HEK293 (cell line): ENCODE data around the gene PARD3.
A peak's percentile ranks its signal among the peaks of the same experiment; 100 is the strongest.

Experiments used
- GLIS2 ChIP-seq: fragments of 450-650 bp; formaldehyde crosslinking; IDR thresholded peaks from 2 replicates; pipeline ENCODE4 v1.5.1; 2016; ENCODE audit warnings: missing biosample characterization, missing genetic modification characterization
- IKZF3 ChIP-seq: fragments of 450-650 bp; IDR thresholded peaks from 2 replicates; pipeline ENCODE4 v1.5.0; 2018; ENCODE audit warnings: missing biosample characterization, mild to moderate bottlenecking, missing genetic modification characterization, moderate library complexity
- SETDB1 ChIP-seq: IDR thresholded peaks from one replicate; pipeline ENCODE4 v1.6.1; 2017; ENCODE audit warnings: mild to moderate bottlenecking, low read length, moderate library complexity, mixed read lengths; ENCODE audit not compliant: insufficient read length
- SP3 ChIP-seq: fragments of 450-650 bp; formaldehyde crosslinking; IDR thresholded peaks from 2 replicates; pipeline ENCODE4 v1.5.1; 2016; ENCODE audit warnings: missing biosample characterization, missing genetic modification characterization
- TCF7L2 ChIP-seq: IDR thresholded peaks from 2 replicates; pipeline ENCODE4 v1.6.1; 2011; ENCODE audit warnings: low read depth, mild to moderate bottlenecking, inconsistent platforms, low read length, moderate library complexity, borderline replicate concordance
- ZBTB1 ChIP-seq: fragments of 450-650 bp; formaldehyde crosslinking; IDR thresholded peaks from 2 replicates; pipeline ENCODE4 v1.5.1; 2016; ENCODE audit warnings: missing biosample characterization, missing genetic modification characterization
- ZBTB8A ChIP-seq: fragments of 450-650 bp; formaldehyde crosslinking; IDR thresholded peaks from 2 replicates; pipeline ENCODE4 v1.5.1; 2016; ENCODE audit warnings: missing biosample characterization, missing genetic modification characterization
- ZFP41 ChIP-seq: fragments of 450-650 bp; formaldehyde crosslinking; IDR thresholded peaks from 2 replicates; pipeline ENCODE4 v1.5.1; 2016; ENCODE audit warnings: missing biosample characterization, missing genetic modification characterization, borderline replicate concordance
- ZFP69B ChIP-seq: fragments of 450-650 bp; formaldehyde crosslinking; IDR thresholded peaks from 2 replicates; pipeline ENCODE4 v1.5.1; 2016; ENCODE audit warnings: missing biosample characterization, missing genetic modification characterization
- ZNF140 ChIP-seq: fragments of 450-650 bp; formaldehyde crosslinking; IDR thresholded peaks from 2 replicates; pipeline ENCODE4 v1.5.1; 2016; ENCODE audit warnings: missing biosample characterization, missing genetic modification characterization
- ZNF146 ChIP-seq: fragments of 450-650 bp; formaldehyde crosslinking; IDR thresholded peaks from 2 replicates; pipeline ENCODE4 v1.5.1; 2016; ENCODE audit warnings: missing biosample characterization, missing genetic modification characterization
- ZNF148 ChIP-seq: fragments of 450-650 bp; formaldehyde crosslinking; IDR thresholded peaks from 2 replicates; pipeline ENCODE4 v1.5.0; 2017; ENCODE audit warnings: missing biosample characterization, missing genetic modification characterization, borderline replicate concordance
- ZNF157 ChIP-seq: fragments of 450-650 bp; formaldehyde crosslinking; IDR thresholded peaks from 2 replicates; pipeline ENCODE4 v1.5.1; 2016; ENCODE audit warnings: missing biosample characterization, missing genetic modification characterization
- ZNF19 ChIP-seq: fragments of 450-650 bp; formaldehyde crosslinking; IDR thresholded peaks from 2 replicates; pipeline ENCODE4; 2016; ENCODE audit warnings: missing biosample characterization, missing genetic modification characterization, low read depth
- ZNF2 ChIP-seq: fragments of 450-650 bp; formaldehyde crosslinking; IDR thresholded peaks from 2 replicates; pipeline ENCODE4 v1.5.1; 2016; ENCODE audit warnings: missing biosample characterization, missing genetic modification characterization
- ZNF311 ChIP-seq: fragments of 450-650 bp; formaldehyde crosslinking; IDR thresholded peaks from 2 replicates; pipeline ENCODE4 v1.5.1; 2017; ENCODE audit warnings: missing biosample characterization, missing genetic modification characterization, borderline replicate concordance
- ZNF366 ChIP-seq: fragments of 450-650 bp; formaldehyde crosslinking; conservative IDR thresholded peaks from 2 replicates; pipeline ENCODE4 v1.5.1; 2016; ENCODE audit warnings: missing biosample characterization, missing genetic modification characterization
- ZNF426 ChIP-seq: fragments of 450-650 bp; formaldehyde crosslinking; IDR thresholded peaks from 2 replicates; pipeline ENCODE4 v1.5.1; 2017; ENCODE audit warnings: missing biosample characterization, missing genetic modification characterization, mild to moderate bottlenecking, inconsistent platforms, moderate library complexity
- ZNF48 ChIP-seq: fragments of 450-650 bp; formaldehyde crosslinking; IDR thresholded peaks from 2 replicates; pipeline ENCODE4 v1.5.1; 2016; ENCODE audit warnings: missing biosample characterization, missing genetic modification characterization
- ZNF510 ChIP-seq: fragments of 450-650 bp; formaldehyde crosslinking; IDR thresholded peaks from 2 replicates; pipeline ENCODE4 v1.5.1; 2018; ENCODE audit warnings: mild to moderate bottlenecking, missing genetic modification characterization, missing biosample characterization; ENCODE audit not compliant: insufficient replicate concordance
- ZNF529 ChIP-seq: fragments of 450-650 bp; formaldehyde crosslinking; IDR thresholded peaks from 2 replicates; pipeline ENCODE4 v1.5.1; 2017; ENCODE audit warnings: missing genetic modification characterization, missing biosample characterization; ENCODE audit not compliant: insufficient replicate concordance
- ZNF548 ChIP-seq: fragments of 450-650 bp; formaldehyde crosslinking; IDR thresholded peaks from 2 replicates; pipeline ENCODE4 v1.5.1; 2016; ENCODE audit warnings: missing biosample characterization, missing genetic modification characterization
- ZNF629 ChIP-seq: fragments of 450-650 bp; formaldehyde crosslinking; IDR thresholded peaks from 2 replicates; pipeline ENCODE4 v1.5.1; 2017; ENCODE audit warnings: missing biosample characterization, missing genetic modification characterization
- ZNF660 ChIP-seq: fragments of 450-650 bp; IDR thresholded peaks from 2 replicates; pipeline ENCODE4 v1.5.1; 2018; ENCODE audit warnings: missing biosample characterization, mild to moderate bottlenecking, missing genetic modification characterization
- ZNF768 ChIP-seq: fragments of 450-650 bp; formaldehyde crosslinking; IDR thresholded peaks from 2 replicates; pipeline ENCODE4 v1.5.1; 2018; ENCODE audit warnings: missing biosample characterization, mild to moderate bottlenecking, missing genetic modification characterization
- ZNF791 ChIP-seq: fragments of 450-650 bp; formaldehyde crosslinking; IDR thresholded peaks from 2 replicates; pipeline ENCODE4 v1.5.1; 2016; ENCODE audit warnings: missing biosample characterization, missing genetic modification characterization
- ZNF837 ChIP-seq: fragments of 450-650 bp; formaldehyde crosslinking; IDR thresholded peaks from 2 replicates; pipeline ENCODE4 v1.5.1; 2016; ENCODE audit warnings: missing biosample characterization, missing genetic modification characterization
- ZNF843 ChIP-seq: fragments of 450-650 bp; formaldehyde crosslinking; IDR thresholded peaks from 2 replicates; pipeline ENCODE4 v1.5.1; 2016; ENCODE audit warnings: missing biosample characterization, missing genetic modification characterization
- ZSCAN23 ChIP-seq: fragments of 450-650 bp; formaldehyde crosslinking; IDR thresholded peaks from 2 replicates; pipeline ENCODE4 v1.5.1; 2016; ENCODE audit warnings: missing biosample characterization, missing genetic modification characterization
- TF ChIP-seq, protein P1 (sequence below): fragments of 450-650 bp; formaldehyde crosslinking; IDR thresholded peaks from 2 replicates; pipeline ENCODE4 v1.5.1; 2016; ENCODE audit warnings: missing biosample characterization, missing genetic modification characterization

PARD3 gene

GRCh38 chr10:34728361-34728760 lies 86.7 kb downstream of the PARD3 start (continued):
- TF ChIP-seq, protein P1, sequence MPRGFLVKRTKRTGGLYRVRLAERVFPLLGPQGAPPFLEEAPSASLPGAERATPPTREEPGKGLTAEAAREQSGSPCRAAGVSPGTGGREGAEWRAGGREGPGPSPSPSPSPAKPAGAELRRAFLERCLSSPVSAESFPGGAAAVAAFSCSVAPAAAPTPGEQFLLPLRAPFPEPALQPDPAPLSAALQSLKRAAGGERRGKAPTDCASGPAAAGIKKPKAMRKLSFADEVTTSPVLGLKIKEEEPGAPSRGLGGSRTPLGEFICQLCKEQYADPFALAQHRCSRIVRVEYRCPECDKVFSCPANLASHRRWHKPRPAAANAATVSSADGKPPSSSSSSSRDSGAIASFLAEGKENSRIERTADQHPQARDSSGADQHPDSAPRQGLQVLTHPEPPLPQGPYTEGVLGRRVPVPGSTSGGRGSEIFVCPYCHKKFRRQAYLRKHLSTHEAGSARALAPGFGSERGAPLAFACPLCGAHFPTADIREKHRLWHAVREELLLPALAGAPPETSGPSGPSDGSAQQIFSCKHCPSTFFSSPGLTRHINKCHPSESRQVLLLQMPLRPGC (tag by site-specific recombination) = peak; percentile 90
- no peak for TF ChIP-seq ZSCAN23 (tag by site-specific recombination)
- TF ChIP-seq ZNF311 (tag by site-specific recombination) = no peak
- TF ChIP-seq ZNF529 = no peak
- no peak for TF ChIP-seq ZNF548
- TF ChIP-seq ZBTB1 = 0 out of 2 replicates have a peak, but pooled peaks have one; percentile 68
- no peak for TF ChIP-seq SETDB1
- TF ChIP-seq ZNF157 (tag by site-specific recombination) = no peak
- TF ChIP-seq ZFP69B (tag by site-specific recombination) = peak; percentile 39; the same call in 1 of the 2 replicates
- no peak for TF ChIP-seq TCF7L2
- TF ChIP-seq ZNF426 (tag by site-specific recombination) = no peak
- no peak for TF ChIP-seq ZNF19 (tag by site-specific recombination)
- TF ChIP-seq GLIS2 (tag by site-specific recombination) = no peak
- TF ChIP-seq SP3 (tag by site-specific recombination) = no peak
- TF ChIP-seq ZNF843 = peak; percentile 80
- TF ChIP-seq ZBTB8A (tag by site-specific recombination) = no peak
- no peak for TF ChIP-seq ZFP41
- TF ChIP-seq ZNF366 = peak; percentile 76
- no peak for TF ChIP-seq ZNF140 (tag by site-specific recombination)
- TF ChIP-seq ZNF510 (tag by site-specific recombination) = no peak
- peak; percentile 84 for TF ChIP-seq ZNF660
- no peak for TF ChIP-seq ZNF148
- no peak for TF ChIP-seq ZNF146
- TF ChIP-seq ZNF629 (tag by site-specific recombination) = peak; percentile 84
- no peak for TF ChIP-seq ZNF837 (tag by site-specific recombination)
- TF ChIP-seq ZNF791 = no peak
- TF ChIP-seq ZNF48 (tag by site-specific recombination) = no peak
- TF ChIP-seq IKZF3 (tag by site-specific recombination) = peak; percentile 86
- no peak for TF ChIP-seq ZNF768 (tag by site-specific recombination)
- TF ChIP-seq ZNF2 (tag by site-specific recombination) = 0 out of 2 replicates have a peak, but pooled peaks have one; percentile 26
